HG03025 (cell line): Measurements from ENCODE around the gene CBLN3.
A peak's percentile ranks its signal among the peaks of the same experiment; 100 is the strongest.
"Not testable (repeated sequence)": the region's sequence is repeated elsewhere in the genome, so short reads cannot be mapped to it uniquely, and the experiment has no call there.

Experiments
- ATAC-seq: cut with Tn5 transposase; IDR thresholded peaks from one replicate; pipeline ENCODE4 v1.9.1; 2021; ENCODE audit warnings: mild to moderate bottlenecking, moderate library complexity; ENCODE audit not compliant: unreplicated experiment, low FRiP score

Gene CBLN3

DNA sequence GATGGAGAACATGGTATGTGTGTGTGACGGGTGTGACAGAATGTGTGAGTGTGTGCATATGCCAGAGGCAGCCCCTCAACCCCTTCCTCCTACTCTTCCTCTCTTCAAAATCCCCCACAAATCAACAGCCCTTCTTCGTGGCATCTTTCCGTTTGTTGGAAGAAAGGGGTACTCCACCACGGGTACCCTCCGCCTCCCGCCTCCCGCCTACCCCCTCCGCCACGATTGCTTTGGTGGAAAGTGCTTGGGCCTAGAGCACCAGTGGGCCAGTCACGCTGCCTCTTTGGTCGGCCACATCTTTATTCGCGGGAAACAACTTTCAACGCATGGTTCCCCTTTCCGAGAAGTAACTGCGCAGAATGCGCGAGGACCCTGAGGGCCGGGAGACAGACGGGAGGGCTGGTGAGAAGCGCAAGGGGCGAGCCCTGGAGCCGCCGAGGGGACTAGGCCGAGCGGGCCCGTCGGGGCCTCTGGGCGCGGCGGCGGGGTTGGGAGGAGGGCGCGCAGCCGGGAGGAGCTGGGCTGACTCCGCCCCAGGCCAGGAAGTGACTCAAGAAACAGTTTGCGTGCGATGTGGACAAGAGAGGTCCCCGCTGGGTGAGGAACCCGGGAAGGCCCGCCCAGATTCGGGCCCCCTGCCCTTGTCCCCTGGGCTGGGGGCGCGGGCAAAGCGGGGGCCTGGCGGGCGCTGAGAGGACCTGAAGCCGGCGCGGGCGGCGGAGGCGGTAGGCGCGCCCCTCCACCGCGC is at the start of gene CBLN3, which contains the start of gene KHNYN:
CBLN3 (minus strand) TSS at position 274 of the 748 bp plus-strand sequence. CDS start 614 bp downstream, outside the sequence.
KHNYN (plus strand) TSS at position 560 of the 748 bp plus-strand sequence. CDS start 777 bp downstream, outside the sequence.
- peak; percentile 83 for ATAC-seq

DNA sequence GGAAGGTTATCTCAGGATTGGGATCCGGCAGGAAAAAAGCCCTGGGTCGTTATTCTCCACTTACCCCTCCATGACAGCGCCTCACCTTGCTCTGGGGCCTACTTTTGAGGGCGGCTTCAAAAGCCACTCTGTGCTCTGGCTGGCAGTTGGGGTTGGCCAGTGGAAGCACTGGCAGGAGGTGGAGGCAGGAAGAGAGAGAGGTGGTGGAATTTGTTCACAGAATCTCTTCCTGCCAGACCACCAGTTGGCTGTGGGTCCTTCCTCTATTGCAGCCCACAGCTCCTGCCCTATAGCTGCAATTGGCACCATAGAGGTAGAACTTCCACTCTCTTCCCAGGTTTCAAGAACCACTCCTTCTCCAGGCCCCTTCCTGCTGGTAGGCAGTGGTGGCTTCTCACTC is 45.8 kb upstream of the CBLN3 start:
- no peak for ATAC-seq

DNA sequence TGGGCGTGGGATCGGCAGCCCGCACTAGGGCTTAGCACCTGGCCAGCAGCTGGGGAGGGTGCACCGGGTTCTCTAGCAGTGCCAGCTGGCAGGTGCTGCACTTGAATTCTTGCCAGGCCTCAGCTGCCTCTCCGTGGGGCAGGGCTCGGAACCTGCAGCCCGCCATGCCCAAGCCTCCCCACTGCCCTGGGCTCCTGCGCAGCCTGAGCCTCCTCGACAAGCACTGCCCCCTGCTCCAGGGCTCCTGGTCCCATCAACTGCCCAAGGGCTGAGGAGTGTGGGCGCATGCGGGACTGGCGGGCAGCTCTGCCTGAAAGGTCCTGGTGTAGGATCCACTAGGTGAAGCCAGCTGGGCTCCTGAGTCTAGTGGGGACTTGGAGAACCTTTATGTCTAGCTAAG is 43.7 kb upstream of the CBLN3 start:
- ATAC-seq = no peak

DNA sequence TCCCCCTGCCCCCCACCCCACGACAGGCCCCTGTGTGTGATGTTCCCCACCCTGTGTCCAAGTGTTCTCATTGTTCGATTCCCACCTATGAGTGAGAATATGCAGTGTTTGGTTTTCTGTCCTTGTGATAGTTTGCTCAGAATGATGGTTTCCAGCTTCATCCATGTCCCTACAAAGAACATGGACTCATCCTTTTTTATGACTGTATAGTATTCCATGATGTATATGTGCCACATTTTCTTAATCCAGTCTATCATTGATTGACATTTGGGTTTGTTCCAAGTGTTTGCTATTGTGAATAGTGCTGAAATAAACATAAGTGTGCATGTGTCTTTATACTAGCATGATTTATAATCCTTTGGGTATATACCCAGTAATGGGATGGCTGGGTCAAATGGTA is 41.0 kb upstream of the CBLN3 start:
- ATAC-seq = not testable (repeated sequence)

DNA sequence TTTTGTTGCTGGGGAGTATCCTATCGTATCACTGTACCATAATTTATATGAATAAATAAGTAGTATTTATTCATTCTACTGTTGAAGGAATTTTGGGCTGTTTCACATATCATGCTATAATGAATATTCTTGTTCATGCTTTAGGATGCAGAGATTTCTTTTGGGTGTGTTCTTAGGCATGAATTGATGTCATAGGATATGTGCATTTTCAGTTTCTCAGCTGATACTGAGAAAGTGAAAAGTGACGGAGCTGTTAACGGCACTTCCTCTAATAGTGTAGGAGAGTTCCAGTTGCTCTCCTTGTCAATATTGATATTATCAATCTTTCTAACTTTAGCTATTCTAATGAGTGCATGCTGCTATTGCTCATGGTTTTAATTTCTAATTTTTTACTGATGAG is 36.3 kb upstream of the CBLN3 start:
- ATAC-seq = no peak

DNA sequence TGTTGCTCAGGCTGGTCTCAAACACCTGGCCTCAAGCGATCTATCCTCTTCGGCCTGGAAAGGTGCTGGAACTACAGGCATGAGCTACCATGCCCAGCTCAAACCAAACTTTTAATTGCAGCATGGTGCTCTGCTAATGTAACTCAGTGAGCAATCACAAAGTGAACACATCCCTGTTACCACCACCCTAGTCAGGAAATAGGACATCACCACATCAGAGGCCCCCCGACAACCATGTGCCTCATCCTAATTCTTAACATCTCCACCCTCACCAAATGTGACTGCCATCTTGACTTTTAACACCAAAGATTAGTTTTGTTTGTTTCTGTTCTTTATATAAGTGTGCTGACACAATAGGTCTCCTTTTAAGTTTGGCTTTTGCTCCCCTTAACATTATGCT is 35.9 kb upstream of the CBLN3 start:
- no peak for ATAC-seq

DNA sequence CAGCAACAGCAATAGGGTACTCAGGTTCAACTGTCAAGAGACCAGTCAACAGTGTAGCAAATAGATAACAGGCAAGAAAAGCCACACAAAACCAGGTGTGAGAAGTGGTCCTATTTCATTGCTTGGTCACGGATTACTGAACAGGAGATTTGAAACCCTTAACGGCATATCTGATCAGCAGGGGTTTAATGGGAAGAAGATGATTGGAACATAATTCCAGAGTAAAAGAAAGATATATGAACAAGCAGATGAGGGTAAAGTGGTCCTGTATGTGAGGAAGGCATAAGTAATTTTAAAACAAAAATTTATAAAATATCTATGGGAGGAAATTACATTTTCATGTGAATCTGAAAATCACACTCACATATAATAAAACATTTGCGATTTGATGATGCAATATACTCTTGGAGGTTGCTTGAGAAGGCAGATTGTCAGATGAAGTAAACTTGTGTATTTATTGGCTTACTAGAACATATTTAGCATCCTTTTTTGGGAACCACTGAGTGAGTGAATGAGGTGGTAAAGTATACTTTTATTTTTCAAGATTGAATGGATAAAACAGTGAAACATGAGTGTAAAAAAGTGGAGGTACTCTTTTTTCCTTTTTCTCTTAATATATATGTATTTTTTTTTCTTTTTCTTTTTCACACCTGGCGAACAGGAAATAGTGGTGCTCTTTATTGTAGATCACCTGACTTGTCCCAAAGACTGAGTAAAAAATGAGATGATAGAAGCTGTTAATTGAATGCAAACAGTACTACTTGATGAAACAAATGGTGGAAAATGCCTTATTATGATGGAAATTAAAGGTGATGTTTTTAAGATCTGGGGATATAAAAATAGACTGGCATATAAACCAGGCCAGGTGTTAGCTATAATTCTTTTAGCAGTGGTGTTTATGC is 34.7 kb upstream of the CBLN3 start:
- ATAC-seq = no peak

DNA sequence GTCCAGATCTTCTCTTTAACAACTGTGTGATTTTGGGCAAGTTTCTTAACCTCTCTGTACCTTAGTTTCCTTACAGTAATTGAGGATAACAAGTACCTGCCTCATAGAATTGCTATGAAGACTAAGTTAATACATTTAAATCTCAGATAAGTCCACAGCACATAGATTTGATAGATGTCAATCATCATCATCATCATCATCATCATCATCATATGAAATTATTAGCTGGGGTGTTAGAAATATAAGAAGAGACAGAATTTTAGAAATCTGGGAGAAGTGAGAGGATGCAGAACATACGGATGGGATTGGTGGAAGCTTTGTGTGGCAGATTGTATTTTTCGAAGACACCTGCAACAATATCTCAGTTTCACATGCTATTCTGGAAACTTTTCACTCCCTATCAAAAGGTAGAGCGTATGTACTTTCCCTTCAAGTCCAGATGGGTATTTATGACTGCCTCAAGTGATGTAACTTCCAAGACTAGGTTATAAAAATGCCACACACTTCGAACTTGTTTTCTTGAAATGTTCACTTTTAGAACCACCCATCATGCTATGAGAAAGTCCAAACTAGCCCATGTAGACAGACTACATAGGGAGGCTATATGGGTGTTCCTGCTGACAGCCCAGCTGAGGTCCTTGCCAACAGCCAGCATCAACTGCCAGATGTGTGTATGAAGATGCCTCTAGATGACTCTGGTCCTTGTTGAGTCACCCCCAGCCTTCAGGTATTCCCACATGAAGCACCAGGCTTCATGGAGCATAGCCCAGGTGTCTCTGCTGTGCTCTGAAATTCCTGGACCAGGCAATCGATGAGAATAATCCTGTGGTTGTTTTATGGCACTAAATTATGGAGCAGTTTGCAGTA is 33.8 kb upstream of the CBLN3 start:
- peak; percentile 73 for ATAC-seq

DNA sequence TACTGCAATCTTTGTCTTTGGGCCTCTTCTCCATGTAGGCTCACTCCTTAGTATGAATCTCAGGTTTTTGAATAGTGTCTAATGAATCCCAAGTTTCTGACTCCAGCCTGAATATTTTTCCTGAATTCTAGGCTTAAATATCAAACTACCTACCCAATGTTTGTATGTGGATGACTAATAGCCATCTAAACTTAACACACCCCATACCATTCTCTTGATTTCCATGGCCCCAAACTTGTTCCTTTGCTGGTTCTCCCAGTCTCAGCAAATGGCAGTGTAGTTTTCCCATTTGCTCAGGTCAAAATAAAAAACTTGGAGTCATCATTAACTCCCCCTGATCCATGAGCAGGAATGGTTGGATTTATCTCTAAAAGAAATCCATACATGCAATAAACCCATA is 31.9 kb upstream of the CBLN3 start:
- ATAC-seq = no peak

DNA sequence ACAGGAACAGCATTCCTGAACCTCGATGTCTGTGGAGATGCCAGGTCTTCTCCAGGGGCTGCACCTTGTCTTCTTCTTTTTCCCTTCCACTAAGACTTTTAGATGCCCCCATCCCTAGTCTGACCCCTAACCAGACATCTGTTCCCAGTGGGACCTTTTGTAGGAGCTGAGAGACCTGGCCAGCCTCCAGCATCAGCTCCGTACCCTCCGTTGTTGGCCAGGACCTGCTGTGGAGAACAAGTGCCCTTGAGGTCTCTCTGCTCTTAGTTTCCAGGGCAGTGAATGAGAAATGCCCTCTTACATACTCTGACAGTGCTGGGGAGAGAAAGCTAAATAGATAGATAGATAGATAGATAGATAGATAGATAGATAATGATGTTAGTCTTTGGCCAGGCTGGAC is 29.9 kb upstream of the CBLN3 start:
- ATAC-seq = no peak

DNA sequence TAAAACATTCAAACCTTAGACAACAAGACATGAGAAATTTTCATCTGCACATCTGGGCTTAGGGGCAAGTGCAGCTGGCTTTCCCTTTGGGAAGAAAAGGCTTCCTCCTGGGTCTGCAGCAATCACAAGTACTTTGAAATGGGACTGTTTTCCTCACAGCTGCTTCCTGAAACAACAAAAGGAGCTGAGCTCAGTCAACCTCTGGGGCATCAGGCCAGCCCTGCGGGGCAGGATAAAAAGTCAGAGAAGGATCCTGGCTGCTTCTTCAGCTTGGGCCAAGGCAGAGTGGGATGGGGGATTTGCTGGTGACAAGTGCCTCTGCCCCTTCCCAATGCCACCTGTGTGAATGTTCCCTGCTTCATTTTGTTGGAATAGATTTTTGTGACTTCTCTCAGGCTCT is 29.3 kb upstream of the CBLN3 start:
- no peak for ATAC-seq

DNA sequence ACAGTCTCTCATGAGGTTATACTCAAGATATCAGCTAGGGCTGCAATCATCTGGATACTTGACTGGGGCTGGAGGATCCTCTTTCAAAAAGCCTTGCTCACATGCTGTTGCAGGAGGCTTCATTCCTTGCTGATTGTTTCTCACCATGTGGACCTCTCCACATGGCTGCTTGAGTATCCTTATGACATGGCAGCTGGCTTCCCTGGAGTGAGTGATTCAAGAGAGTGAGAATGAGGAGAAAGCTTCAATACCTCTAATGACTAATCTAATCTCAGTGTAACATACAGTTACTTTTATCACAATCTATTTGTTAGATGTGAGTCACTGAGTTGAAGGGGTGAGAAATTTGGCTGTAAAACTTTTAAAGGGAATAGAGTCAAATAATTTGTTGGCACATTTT is 27.5 kb upstream of the CBLN3 start:
- ATAC-seq = no peak

DNA sequence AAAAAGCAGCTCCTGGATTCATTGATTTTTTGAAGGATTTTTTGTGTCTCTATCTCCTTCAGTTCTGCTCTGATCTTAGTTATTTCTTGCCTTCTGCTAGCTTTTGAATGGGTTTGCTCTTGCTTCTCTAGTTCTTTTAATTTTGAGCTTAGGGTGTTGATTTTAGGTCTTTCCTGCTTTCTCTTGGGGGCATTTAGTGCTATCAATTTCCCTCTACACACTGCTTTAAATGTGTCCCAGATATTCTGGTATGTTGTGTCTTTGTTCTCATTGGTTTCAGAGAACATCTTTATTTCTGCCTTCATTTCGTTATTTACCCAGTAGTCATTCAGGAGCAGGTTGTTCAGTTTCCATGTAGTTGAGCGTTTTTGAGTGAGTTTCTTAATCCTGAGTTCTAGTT is 21.4 kb upstream of the CBLN3 start:
- ATAC-seq = not testable (repeated sequence)

DNA sequence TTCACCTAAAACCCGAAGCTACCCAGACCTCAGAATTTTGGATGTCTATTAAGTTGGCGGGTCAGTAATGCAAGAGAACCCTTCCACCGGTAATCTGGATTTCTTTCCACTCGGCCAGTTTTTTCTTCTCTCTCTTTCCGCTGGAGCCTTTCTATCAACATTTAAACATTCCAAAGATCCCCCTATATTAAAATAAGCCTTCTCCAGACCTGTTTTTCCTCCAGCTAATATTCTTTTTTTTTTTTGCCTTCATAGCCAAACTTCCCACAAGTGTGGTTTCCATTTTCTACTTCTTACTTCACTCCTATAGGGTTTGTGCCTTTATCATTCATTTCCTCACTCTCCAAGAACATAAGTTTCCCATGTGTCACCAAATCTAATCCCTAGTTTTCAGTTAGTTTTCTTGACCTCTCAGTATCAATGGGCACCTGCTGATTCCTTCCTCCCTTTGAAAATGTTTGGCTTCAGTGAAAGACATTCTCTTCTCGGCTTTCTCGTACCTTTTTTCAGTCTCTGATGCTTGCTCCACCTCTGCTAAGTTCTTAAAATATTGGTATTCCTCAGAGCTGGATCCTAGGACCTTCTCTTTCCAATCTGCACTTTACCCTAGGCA is 13.7 kb upstream of the CBLN3 start:
- no peak for ATAC-seq

DNA sequence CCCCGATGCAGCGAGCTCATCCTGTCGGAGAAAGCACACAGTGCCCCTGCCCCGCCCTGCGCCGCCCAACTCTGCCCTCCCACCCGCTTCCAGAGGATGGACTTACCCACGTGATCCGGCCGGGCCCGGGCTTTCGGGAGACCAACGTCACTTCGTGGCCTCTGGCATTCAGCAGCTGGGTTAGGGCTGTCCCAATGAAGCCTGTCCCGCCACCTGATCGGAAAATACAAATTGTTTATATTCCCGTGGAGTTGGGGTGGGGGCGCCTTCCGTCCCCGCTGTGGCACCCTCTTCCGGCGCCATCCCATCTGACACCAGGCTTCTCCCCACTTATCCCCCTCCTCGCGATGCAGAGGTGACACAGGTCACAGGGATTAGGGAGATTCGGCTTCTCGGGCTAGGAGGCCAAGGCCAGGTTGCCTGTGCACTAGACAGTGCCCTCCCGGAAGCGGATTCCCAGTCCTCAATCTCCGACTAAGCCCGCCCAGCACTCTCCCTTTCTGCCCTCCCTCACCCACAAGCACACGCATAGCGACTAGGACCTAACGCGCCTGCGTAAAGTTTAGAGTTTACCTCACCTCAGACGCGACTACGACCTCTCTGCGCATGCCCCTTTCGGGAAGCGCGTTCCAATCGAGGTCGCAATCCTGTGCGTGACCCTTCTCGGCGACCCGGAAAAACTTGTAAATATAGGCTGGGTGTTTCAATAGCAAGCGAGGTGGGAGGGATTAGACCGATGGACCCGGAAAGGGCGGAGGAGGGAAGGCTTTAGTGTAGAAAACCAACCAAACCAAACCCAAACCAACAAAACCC is 13.0 kb upstream of the CBLN3 start, which contains the start of gene SDR39U1:
SDR39U1 (minus strand) TSS at position 537 of the 813 bp plus-strand sequence; CDS start at position 530, 7 bp downstream.
- ATAC-seq = peak; percentile 86

DNA sequence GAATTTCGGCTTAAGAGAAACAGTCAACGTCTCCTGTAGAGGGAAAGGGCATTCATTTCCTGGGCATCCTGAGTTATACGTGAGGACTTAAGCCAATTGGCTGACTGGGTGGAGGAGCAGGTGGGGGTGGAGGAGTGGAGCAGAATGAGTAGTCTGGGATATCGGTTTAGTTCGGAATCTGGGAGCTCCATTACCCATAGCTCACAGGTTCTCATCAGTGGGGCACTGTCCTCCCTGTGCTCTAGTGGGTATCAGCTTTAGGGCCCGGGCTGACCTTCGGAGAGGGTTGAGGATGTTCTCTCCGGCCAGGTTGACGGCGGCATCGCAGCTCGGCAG is 12.4 kb upstream of the CBLN3 start:
- no peak for ATAC-seq

DNA sequence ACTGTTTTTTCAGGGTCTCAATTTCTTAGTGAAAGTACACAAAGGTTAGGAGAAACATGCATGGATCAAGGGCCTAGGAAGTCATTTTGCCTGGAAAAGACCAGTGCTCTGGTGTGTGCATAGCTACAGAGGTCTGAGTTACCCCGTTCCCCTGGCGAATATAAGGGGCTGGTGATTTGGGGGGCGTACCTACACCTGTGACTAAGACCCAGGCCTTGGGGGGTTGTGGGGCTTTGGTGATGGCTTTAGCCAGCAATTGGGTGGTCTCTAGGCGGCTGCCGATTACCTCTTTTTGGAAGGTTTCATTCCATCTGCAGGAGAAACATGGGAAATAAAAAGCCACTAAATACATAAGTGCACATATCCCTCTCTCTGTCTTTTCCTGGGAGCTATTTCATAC is 12.0 kb upstream of the CBLN3 start:
- ATAC-seq = no peak

DNA sequence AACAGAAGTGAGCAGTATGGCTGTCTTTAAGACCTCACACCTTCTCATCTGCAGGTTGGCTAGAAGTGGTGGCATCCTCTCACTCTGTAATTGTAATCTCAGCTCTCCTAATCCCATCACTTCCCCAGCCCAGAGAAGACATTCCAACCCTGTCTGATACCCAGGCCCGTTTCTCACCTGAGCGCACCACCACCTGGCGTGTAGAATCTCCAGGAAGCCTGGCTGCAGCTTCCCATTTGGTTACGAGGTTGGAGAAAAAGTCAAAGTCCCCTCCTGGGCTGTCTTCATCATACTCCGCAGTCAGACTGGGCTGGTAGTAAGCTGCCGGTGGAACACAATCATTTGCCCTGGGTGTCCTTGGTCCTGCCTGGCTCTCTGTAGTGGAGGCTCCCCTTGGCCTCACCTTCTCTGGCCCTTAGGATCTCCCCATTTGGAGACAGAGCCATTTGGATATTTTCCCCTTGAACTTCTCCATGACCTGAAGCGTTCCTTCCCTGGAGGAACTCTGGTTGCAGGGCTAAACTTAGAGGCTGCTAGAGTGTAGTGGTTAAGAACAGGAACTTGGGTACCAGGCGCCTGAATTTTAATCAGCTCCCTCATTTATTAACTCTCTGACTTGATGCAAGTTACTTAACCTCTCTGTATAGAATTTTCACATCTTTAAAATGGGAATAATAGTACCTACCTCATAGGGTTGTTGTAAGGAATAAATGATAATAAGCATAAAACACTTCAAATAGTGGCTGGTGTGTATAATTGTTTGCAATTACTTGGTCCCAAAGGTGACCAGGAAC is 11.3 kb upstream of the CBLN3 start:
- ATAC-seq = no peak
